GM18951 (cell line): ENCODE results near the gene CCDC78.
"Not testable (repeated sequence)": the region's sequence is repeated elsewhere in the genome, so short reads cannot be mapped to it uniquely, and the experiment has no call there.

Source experiments
- POLR2A ChIP-seq: IDR thresholded peaks from 4 replicates; pipeline ENCODE4 v1.6.1; 2011; ENCODE audit warnings: mild to moderate bottlenecking; ENCODE audit not compliant: insufficient read length, insufficient read depth; ENCODE audit errors: extremely low read depth
- in situ Hi-C: fragments of 300-500 bp; cut with MboI; formaldehyde crosslinking; loops from one replicate; pipeline ENCODE4 v1.12.0; 2022; ENCODE audit warnings: low sequenced_read_pairs, mixed read lengths, inconsistent platforms; ENCODE audit not compliant: unreplicated experiment

The CCDC78 gene

GRCh38 chr16:751152-752006 is 25.1 kb upstream of the CCDC78 start:
- in situ Hi-C loops: no loop called here
- no peak for TF ChIP-seq POLR2A

GRCh38 chr16:750485-750884 is 24.2 kb upstream of the CCDC78 start:
- in situ Hi-C loops: no loop called here
- TF ChIP-seq POLR2A: no peak

- no peak for TF ChIP-seq POLR2A
- in situ Hi-C loops: no loop called here
Measured at GRCh38 chr16:749010-749409, 22.8 kb upstream of the CCDC78 start.

GRCh38 chr16:747978-748746 is 21.9 kb upstream of the CCDC78 start:
- no peak for TF ChIP-seq POLR2A
- in situ Hi-C loops: no loop called here

GRCh38 chr16:746637-747036 is 20.4 kb upstream of the CCDC78 start:
- in situ Hi-C loops: no loop called here
- TF ChIP-seq POLR2A: no peak

- in situ Hi-C loops: no loop called here
- TF ChIP-seq POLR2A: no peak
Measured at GRCh38 chr16:745739-746138, 19.5 kb upstream of the CCDC78 start.

- in situ Hi-C loops: no loop called here
- no peak for TF ChIP-seq POLR2A
Measured at GRCh38 chr16:743794-744500, 17.7 kb upstream of the CCDC78 start.

GRCh38 chr16:742894-743293 is 16.7 kb upstream of the CCDC78 start:
- in situ Hi-C loops: not testable (repeated sequence)

- no peak for TF ChIP-seq POLR2A
- in situ Hi-C loops: no loop called here
Measured at GRCh38 chr16:741986-742629, 15.9 kb upstream of the CCDC78 start.

GRCh38 chr16:740764-741505 is 14.7 kb upstream of the CCDC78 start, which contains the start of gene CIAO3:
TSS of gene CIAO3 (minus strand) at chr16:740997. CDS start at chr16:740985, 12 bp downstream.
- peak; percentile 86 for TF ChIP-seq POLR2A
- in situ Hi-C loops: no loop called here

GRCh38 chr16:740459-740763 is 14.2 kb upstream of the CCDC78 start:
- in situ Hi-C loops: no loop called here
- no peak for TF ChIP-seq POLR2A
